Islet of Langerhans (tissue), 1 donor: ENCODE measurements around the gene PINLYP.
"Not testable (repeated sequence)": the region's sequence is repeated elsewhere in the genome, so short reads cannot be mapped to it uniquely, and the experiment has no call there.

Experiments used
- FAIRE-seq: peaks from one replicate; lab custom pipeline; 2011; peaks lifted over from hg19 to GRCh38; lab: Jason Lieb, UNC

Gene PINLYP

GRCh38 chr19:43584484-43584883 lies 8.9 kb downstream of the PINLYP start:
- FAIRE-seq, result no peak

DNA sequence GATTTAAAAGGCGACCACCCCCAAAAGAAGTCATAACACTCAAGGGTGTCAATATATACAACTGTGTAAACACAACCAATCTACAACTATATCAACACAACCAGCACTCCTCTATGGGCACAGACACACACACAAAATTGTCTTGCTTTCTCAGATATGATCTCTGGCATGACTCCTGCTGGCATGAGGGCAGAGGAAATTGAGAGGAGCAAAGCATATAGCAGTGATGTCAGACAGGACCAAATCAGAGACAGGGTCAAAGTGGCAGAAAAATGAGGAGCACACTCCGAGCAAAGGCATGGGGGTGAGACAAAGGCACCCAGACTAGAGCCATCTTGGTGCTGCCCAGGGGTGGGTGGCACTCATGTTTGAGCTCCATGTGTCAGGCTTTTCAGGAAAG lies 10.7 kb downstream of the PINLYP start:
- FAIRE-seq, result no peak

GRCh38 chr19:43587029-43587428 lies 11.4 kb downstream of the PINLYP start:
- FAIRE-seq, result not testable (repeated sequence)

DNA sequence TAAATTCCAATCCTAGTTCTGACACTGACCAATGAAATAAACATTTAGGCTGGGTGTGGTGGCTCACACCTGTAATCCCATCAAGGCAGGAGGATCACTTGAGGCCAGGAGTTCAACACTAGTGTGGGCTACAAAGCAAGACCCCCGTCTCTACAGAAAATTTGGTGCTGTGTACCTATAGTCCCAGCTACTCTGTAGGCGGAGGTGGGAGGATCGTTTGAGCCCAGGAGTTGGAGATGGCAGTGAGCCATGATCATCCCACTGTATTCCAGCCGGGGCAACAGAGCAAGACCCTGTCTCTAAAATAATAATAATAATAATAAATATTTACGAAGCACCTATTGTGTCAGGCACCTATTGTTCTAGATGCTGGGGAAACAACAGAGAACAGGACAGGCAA lies 13.7 kb downstream of the PINLYP start:
- no peak for FAIRE-seq

DNA sequence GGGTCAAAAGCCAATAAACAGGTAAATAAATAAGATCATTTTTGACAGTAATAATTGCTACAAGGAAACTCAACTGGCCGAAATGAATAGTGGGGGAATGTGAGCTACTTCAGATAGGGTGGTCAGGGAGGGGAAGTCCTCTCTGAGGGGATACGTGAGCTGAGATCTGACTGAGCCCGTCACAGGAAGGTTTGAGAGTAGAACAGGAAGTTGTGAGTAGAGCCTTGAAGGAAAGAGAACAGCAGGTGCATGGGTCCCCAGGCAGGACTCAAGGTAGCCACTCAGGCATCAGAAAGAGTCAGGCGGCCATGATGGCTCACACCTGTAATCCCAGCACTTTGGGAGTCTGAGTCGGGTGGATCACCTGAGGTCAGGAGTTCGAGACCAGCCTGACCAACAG lies 14.1 kb downstream of the PINLYP start:
- FAIRE-seq, result no peak

GRCh38 chr19:43591904-43592772 lies 16.5 kb downstream of the PINLYP start:
- no peak for FAIRE-seq

DNA sequence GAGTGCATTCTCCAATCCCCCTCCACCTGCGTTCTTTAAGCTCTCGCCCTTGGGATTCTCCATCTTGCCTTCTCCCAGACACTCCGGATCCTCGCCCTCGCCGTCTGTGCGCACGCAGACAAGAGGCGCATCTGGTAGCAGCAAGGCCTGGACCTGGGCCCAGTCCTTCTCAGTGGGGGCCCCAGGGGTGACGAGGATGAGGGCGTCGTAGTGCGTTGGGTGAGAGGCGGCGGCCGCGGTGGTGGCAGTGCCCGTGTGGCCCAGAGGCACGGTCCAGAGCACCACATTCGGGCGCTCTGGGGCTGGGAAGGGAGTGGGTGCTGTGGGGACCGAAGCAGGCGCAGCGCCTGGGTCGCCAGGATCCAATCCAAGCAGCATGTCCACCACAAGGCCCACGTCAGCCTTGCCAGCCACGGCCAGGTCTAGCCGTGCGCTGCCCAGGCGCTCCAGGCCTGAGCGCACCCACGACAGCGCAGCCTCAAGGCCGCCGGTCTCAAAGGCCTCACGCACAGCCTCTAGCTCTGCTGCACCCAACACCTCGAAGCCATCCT lies 17.3 kb downstream of the PINLYP start:
- FAIRE-seq, result no peak

- FAIRE-seq, result no peak
These were observed 18.6 kb downstream of the PINLYP start for GRCh38 chr19:43594081-43594697.

DNA sequence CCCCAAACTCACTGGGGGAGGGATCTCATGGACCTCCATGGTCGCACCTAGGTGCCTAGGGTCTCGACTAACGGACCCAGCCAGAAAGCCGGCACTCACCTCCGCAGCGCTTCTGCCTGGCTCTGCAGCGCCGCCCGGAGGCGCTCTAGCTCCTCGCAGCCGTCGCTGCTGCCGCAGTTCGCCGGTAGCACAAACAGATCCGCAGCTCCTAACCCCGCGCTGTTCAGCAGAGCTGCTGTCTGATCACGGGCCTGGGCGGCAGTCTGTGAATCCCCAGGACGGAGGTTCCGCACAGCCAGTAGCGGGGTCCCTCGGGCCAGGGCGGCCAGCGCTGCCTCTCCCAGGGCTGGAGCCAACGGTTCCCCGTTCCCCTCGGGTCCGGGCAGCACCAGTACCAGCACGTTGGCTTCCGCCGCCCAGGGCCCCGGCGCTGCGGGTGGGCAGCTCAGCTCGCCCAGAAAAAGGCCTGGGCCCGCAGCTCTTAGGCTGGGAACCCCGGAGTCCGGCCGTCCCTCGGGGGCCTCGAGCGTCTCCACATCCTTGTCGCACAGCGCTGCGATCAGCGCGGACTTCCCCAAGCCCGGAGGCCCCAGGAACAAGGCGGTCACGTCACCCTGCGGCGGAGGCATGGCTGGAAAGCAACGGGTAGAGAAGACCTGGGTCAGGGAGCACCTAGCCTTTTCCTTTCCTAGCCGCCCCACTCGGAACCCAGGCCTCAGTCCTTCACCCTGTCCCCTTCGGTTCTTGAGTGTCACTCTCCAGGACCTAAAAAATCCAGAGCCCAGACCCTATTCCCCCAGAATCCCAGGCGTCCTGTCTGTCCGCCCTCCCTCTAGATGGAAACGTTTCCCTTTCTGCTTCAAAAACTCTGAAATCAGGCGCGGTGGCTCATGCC lies 19.4 kb downstream of the PINLYP start:
- no peak for FAIRE-seq

GRCh38 chr19:43595605-43595998 lies 20.0 kb downstream of the PINLYP start:
- no peak for FAIRE-seq

GRCh38 chr19:43595999-43596841 lies 20.6 kb downstream of the PINLYP start, which contains the start of the genes IRGQ and ZNF576:
Gene IRGQ, minus strand, starts transcription at chr19:43596134. Its CDS starts 796 bp downstream, at chr19:43595338.
Gene ZNF576, plus strand, starts transcription at chr19:43596595. Its CDS starts 514 bp downstream, at chr19:43597109.
- peak; percentile 97 for FAIRE-seq

DNA sequence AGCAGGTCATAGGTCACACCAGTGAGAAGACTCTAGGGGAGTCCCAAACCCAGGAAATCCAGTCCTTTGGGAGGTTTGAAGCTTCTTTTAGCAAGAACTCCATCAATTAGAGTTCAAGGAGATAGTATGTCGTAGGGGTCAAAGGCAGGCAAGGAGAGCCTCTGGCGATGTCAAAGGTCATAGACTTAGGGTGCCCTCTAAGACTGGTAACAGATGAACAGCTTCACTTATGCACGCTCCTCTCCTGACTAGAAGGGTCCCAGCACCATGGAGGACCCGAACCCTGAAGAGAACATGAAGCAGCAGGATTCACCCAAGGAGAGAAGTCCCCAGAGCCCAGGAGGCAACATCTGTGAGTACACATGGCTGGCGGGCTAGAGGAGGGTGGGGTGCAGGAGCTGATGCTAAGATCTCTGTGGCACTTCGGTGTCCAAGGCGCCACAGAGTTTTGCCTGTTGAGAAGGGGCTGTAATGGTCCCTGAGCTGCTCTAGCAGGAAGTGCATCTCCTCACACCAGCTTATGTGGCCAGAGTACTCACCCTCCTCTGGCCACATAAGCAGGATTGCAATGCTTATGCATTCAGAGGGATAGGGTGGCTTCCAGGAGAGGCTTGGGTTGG lies 21.4 kb downstream of the PINLYP start:
- no peak for FAIRE-seq

- no peak for FAIRE-seq
These were observed 22.3 kb downstream of the PINLYP start for GRCh38 chr19:43597876-43598275.

GRCh38 chr19:43598445-43599240 lies 23.0 kb downstream of the PINLYP start:
- FAIRE-seq, result no peak

DNA sequence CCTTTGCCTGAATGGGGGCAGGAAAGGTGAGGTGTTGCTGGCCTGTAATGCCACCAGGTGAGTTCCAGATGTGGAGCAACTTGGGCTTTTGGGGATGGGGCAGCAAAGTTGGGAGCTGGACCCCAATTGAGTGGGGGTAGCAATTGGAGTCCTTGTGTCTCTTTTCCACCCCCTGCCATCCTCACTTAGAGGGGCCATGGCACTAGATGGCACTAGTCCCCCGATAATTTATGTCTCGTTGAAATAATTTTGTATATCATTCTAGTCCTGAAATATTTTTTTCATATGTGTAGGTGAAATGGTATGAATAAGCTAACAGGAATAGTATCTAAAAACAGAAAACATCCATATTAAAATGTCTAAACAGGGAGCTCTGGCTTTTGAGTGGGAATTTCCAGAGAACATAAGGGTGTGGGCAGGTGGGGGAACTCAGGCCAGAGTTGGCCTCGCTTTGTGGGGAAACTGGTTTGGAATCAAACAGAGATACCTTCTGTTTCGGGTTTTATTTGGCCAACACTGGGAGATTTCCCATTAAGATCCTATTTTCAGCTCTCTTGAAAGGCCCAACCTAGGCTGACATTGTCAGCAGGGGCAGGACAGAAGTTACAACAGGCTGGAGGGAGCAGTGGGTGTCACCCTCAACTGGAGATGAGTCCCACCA lies 24.2 kb downstream of the PINLYP start:
- FAIRE-seq, result no peak

GRCh38 chr19:43600326-43600725 lies 24.7 kb downstream of the PINLYP start:
- FAIRE-seq, result not testable (repeated sequence)

DNA sequence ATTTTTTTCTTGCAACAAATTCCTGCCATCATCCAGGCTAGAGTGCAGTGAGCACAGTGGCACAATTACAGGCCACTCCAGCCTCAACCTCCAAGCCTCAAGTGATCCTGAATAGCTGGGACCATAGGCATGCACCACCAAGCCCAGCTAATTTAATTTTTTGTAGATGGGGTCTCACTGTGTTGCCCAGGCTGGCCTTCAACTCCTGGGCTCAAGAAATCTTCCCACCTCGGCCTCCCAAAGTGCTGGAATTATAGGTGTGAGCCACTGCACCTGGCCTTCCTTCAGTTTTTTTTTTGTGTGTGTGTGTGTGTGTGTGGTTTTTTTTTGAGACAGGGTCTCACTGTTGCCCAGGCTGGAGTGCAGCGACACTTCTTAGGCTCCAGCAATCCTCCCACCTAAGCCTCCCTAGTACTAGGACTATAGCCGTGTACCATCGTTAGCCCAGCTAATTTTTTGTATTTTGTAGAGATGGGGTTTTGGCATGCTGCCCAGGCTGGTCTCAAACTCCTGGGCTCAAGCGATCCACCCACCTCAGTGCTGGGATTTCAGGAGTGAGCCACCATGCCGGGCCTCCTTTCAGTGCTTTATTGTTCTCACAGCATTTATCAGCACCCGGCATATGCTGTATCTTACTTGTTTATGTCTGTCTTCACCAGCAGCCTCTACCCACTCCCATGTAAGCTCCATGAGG lies 30.4 kb downstream of the PINLYP start:
- FAIRE-seq, result no peak

GRCh38 chr19:43606569-43607229 lies 31.1 kb downstream of the PINLYP start:
- no peak for FAIRE-seq
